GM08714 (cell line): ENCODE measurements around the gene KLHL29.

Experiments used
- H3K4me3 ChIP-seq: fragments of 200-500 bp; sonication (Bioruptor generic); 2 replicates; pipeline ENCODE4 v1.5.1; 2014; ENCODE audit warnings: mild to moderate bottlenecking, low read length, inconsistent platforms
- ZNF274 ChIP-seq: IDR thresholded peaks from 2 replicates; pipeline ENCODE4 v1.6.1; 2012; ENCODE audit warnings: mild to moderate bottlenecking, low read depth, low read length

Gene KLHL29

DNA sequence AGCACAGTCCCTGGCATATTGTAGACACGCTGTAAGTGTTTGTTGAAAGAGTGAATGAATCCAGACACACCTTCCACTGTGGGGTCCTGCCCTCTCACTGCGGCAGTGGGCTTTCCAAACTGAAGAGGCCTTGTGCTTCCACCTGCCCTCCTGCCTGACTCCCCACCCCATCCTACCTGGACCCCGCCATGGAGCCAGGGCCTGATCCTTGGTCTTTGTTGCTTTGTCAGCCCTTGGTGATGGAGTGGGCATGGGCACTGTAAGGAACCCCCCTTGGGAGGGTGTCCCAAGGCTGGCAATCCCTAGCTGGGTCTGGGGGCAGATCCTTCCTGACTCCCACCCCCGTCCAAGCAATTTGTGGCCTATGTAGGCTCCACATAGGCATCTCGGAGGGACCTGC is 33.1 kb downstream of the KLHL29 start:
- TF ChIP-seq ZNF274: no peak
- H3K4me3 ChIP-seq: no peak overlapping the region

DNA sequence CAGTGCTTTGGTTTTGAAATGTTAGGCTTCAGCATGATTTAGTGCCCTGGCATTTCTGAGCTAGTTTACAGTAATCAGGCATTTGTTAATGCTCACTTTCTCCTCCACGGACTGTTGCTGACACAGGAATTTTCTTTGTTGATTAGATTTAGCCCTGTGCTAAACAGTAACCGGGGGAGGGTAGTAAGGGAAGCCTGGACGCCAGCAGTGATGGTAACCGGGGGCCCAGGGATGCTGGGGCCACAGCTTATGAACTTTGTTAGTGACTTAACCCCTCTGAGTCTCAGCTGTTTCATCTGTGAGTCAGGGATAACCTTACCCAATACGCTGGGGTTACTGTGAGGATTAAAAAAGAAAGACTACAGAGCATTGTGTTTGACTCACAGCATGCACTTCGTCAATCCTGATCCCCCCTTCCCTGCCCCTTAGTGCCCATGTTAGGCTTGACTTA is 33.5 kb downstream of the KLHL29 start:
- no peak for TF ChIP-seq ZNF274
- no peak overlapping the region for H3K4me3 ChIP-seq

GRCh38 chr2:23419171-23420090 is 34.5 kb downstream of the KLHL29 start:
- no peak overlapping the region for H3K4me3 ChIP-seq
- TF ChIP-seq ZNF274: no peak

GRCh38 chr2:23420091-23420839 is 35.3 kb downstream of the KLHL29 start:
- TF ChIP-seq ZNF274: no peak
- H3K4me3 ChIP-seq: no peak overlapping the region

GRCh38 chr2:23420840-23421476 is 36.0 kb downstream of the KLHL29 start:
- no peak for TF ChIP-seq ZNF274
- no peak overlapping the region for H3K4me3 ChIP-seq

GRCh38 chr2:23422089-23423061 is 37.4 kb downstream of the KLHL29 start:
- H3K4me3 ChIP-seq: no peak overlapping the region
- no peak for TF ChIP-seq ZNF274

DNA sequence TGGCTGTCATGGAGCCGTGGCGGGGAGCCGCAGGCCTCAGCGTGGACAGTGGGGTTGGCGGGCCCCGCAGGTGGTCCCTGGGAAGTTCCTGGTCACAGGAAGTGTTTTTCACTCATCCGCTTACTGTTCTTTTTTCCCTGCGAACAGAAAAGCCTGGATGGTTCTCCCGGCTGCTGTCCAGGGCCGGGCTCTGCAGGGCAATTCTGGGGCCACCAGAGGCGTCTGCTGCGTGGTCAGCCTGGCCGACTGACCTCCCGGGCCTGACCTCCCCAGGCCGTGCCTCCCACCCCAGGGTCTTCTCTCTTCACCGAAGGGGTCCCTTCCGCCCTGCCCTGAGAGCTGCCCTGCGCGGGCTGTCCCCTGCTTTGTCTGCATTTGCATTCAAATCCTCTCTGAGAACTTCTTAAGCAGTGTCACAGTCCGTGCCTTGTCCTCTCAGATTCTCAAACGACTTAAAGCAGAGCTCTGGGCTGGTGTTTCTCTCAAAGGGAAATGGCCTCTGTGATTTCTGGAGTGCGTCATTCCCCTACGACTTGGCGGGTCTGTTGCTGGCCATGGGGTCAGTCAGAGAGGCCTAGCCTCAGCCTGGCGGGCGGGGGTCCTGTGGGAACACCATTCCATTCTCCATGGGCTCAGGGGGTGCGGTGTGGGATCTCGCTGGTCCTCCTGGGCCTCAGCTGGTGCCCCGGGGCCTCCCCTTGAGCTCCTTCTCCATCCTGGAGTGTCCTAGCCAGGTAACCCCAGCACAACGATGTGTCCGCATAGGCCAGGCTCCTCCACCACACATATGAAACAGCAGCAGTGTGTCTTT is 38.3 kb downstream of the KLHL29 start:
- no peak for TF ChIP-seq ZNF274

DNA sequence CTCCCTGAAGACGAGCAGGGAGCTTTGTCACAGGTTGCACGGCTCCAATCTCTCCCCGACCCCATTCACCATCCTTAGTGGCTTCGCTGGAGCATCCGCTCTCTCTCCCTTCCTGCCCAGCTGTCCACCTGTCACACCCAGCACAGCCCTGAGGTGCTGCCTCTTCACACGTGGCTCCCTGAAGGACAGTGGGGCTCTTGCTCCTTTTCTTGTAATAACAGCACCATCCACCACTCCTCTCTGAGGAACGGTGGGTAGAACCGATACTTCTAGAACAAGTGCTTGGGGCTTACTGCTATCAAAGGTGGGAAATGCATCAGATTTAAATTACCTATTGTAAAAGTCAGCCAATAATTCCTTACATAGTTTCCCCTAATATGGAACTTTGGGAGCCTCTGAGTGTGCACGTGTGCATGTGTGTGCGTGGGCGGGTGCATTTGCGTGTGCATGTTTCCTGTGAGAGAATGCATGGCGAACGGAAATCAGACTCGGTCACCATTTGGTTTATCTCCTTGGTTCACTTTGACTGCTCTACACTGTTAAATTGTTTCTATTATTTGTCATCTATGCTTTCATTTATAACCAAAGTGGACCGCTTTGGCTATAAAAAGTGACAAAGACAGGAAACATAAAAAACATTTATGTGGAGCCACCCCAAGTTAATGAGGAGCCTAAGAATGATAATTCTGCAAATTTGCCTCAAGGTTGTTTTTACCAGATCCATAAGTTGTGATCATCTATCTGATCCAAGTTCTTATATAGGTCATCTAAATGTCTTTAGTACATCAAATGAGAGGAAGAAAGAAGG is 39.1 kb downstream of the KLHL29 start:
- no peak overlapping the region for H3K4me3 ChIP-seq
- no peak for TF ChIP-seq ZNF274

More for the DNA sequence above, 38.3 kb downstream of the KLHL29 start:
- no peak overlapping the region for H3K4me3 ChIP-seq

GRCh38 chr2:23425338-23425871 is 40.4 kb downstream of the KLHL29 start:
- TF ChIP-seq ZNF274: no peak
- H3K4me3 ChIP-seq: no peak overlapping the region

GRCh38 chr2:23425885-23426262 is 40.9 kb downstream of the KLHL29 start:
- TF ChIP-seq ZNF274: no peak
- no peak overlapping the region for H3K4me3 ChIP-seq

DNA sequence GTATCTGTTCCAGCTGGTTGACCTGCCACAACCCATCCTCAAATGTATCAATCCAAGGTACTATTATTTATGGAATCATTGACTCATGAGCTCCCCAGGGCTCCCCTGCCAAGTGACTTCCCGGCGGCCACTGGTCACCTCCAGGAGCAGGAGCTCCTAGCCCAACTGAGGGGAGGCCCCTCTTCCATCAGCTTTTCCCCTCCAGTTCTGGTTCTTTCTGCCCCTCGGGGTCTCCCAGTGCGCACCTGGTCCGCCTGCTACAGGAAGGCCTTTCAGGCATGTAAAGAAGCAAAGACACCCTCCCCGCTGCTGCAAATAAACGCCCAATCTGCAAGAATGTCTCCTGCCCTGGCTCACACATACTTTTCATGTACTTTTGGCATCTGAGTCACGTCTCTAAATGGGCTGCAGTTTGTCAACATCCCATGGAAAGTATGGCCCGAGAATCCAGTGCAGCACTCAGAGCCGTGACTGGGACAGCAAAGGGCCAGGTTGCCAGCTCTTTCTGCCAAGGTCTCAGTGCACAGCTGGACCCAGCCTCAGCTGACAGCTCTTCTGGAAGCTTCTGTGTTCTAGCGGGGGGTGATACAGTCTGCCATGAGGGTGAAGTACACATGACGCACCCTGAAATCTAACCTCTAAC is 41.4 kb downstream of the KLHL29 start:
- TF ChIP-seq ZNF274: no peak
- no peak overlapping the region for H3K4me3 ChIP-seq

DNA sequence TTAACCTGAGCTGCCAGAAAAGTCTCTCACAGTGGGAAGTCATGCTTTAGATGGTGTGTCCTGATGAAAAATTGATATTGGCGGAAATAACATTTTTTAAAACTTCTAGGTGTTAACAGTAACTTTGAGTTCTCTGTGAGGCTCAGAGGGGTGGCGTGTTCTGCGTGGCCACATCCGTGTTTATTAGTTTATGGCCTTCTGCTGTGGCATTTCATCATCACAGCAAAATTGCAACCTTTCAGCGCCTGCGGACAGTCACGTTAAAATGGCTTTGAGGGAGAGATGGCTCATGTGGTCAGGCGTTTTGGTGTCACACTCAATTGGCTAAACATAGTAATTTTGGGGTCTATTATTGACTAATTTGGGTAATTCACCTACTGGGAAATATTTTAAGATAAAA is 42.4 kb downstream of the KLHL29 start:
- TF ChIP-seq ZNF274: no peak

More for the DNA sequence above, 42.4 kb downstream of the KLHL29 start:
- no peak overlapping the region for H3K4me3 ChIP-seq
